Caco-2 (cell line): ENCODE measurements around the gene NR6A1. TPM values are rescaled to one million over a fixed set of nuclear protein-coding genes. Genes with fewer than 3 reads are reported as not detected.

Experiments
- BruUV-seq: library from RNA; stranded (reverse); fragments of 400-500 nt; replicated peaks from 2 replicates; lab custom pipeline; 2021; lab: Mats Ljungman, UMichigan
- CTCF ChIA-PET: fragments of 300-600 bp; sonication (Branson Sonifier 250); formaldehyde crosslinking; loops from one replicate; lab custom pipeline; 2022; ENCODE audit warnings: antibody characterized with exemption; lab: Charles Lee
- POLR2A ChIA-PET: fragments of 300-600 bp; sonication (Branson Sonifier 250); formaldehyde crosslinking; loops from one replicate; lab custom pipeline; 2022; ENCODE audit warnings: antibody characterized with exemption; lab: Charles Lee
- DNase-seq, 2 experiments: peaks; one replicate each; pipeline versions ENCODE4 v3.0.0 to v3.0.0-alpha.2; 2020 to 2022
- H3K27me3 ChIP-seq: replicated peaks from 2 replicates; pipeline ENCODE4 v1.6.0; 2011; ENCODE audit warnings: low read length; ENCODE audit not compliant: control insufficient read depth, insufficient read depth
- H3K36me3 ChIP-seq: 2 replicates; pipeline ENCODE4 v1.5.1; 2011; ENCODE audit warnings: low read length; ENCODE audit not compliant: control insufficient read depth, insufficient read depth
- H3K4me1 ChIP-seq: fragments of 250-450 bp; sonication (Bioruptor Pico); 2 replicates; pipeline ENCODE4 v1.5.1; 2020; ENCODE audit warnings: mild to moderate bottlenecking
- H3K4me3 ChIP-seq: 2 replicates; pipeline ENCODE4 v1.5.1; 2011; ENCODE audit warnings: low read depth, mild to moderate bottlenecking, control low read depth, low read length
- H3K9me3 ChIP-seq: fragments of 250-450 bp; sonication (Bioruptor Pico); 2 replicates; pipeline ENCODE4 v1.5.1; 2020; ENCODE audit warnings: mild to moderate bottlenecking, moderate library complexity
- H3K27ac Mint-ChIP-seq: one replicate; pipeline ENCODE4 v1.8.0; 2022; ENCODE audit warnings: mixed read lengths; ENCODE audit not compliant: unreplicated experiment
- H3K27me3 Mint-ChIP-seq: one replicate; pipeline ENCODE4 v1.8.0; 2022; ENCODE audit warnings: mixed read lengths; ENCODE audit not compliant: insufficient read depth, unreplicated experiment
- H3K36me3 Mint-ChIP-seq: one replicate; pipeline ENCODE4 v1.8.0; 2022; ENCODE audit warnings: mild to moderate bottlenecking, mixed read lengths; ENCODE audit not compliant: insufficient read depth, unreplicated experiment
- H3K4me1 Mint-ChIP-seq: one replicate; pipeline ENCODE4 v1.8.0; 2022; ENCODE audit warnings: low read depth, mixed read lengths; ENCODE audit not compliant: unreplicated experiment
- H3K4me3 Mint-ChIP-seq: one replicate; pipeline ENCODE4 v1.8.0; 2022; ENCODE audit warnings: mild to moderate bottlenecking, moderate library complexity, mixed read lengths; ENCODE audit not compliant: unreplicated experiment
- H3K9me3 Mint-ChIP-seq: one replicate; pipeline ENCODE4 v1.8.0; 2022; ENCODE audit warnings: mixed read lengths; ENCODE audit not compliant: unreplicated experiment
- intact Hi-C: fragments of 100-400 bp; cut with micrococcal nuclease; formaldehyde crosslinking; loops from one replicate; pipeline ENCODE4 v1.10.0; 2022; ENCODE audit not compliant: unreplicated experiment
- total RNA-seq: library from RNA; stranded (reverse); gene quantifications from 2 replicates; pipeline ENCODE4 v1.2.3, GENCODE V29; 2022
- TF ChIP-seq, protein P1 (sequence below), 2 experiments: fragments of 200-600 bp in 1 of 2; IDR thresholded peaks; 1 replicate in 1 of 2; 2 replicates in 1 of 2; pipeline versions ENCODE4 v1.5.1 to v1.8.0; 2011 to 2022; ENCODE audit warnings: antibody characterized with exemption in 1 of 2, control low read depth in 1 of 2, inconsistent platforms in 1 of 2, low read depth in 1 of 2, low read length in 1 of 2, mild to moderate bottlenecking in 1 of 2, moderate library complexity in 1 of 2; ENCODE audit not compliant: insufficient read depth in 1 of 2, severe bottlenecking in 1 of 2, unreplicated experiment in 1 of 2

Gene NR6A1
- total RNA-seq, 1 experiment from 2014 or later, result 33.6 TPM

DNA sequence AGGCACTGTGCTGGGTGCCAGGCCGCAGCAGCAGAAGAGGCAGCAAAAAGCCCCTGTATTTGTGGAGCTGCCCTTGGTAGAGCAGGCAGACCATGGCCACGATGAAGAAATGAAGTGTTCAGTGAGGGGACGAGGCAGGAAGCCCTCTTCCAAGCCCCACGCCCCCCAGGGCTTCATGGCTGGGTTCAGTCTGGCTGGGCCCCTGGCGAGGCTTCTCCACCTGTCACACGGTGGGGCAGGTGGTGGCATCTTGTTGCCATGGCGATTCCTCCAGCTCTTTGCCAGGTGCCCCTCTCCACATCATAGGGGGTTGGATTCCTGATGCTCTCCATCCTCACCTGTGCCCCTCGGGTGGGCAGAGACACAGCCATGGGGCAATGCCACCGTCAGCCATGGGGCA, 299.4 kb downstream of the NR6A1 start:
- Mint-ChIP-seq H3K4me1 (no peaks in the 10 kb centered on the region), H3K4me3 (no peak overlapping the region), H3K9me3 (no peaks in the 10 kb centered on the region), H3K36me3 (no peaks in the 10 kb centered on the region), H3K27ac (no peak overlapping the region), H3K27me3 (peaks cover 4% of the 10 kb centered on the region)
- H3K9me3 ChIP-seq, result no peaks in the 10 kb centered on the region
- intact Hi-C loops, result no loop called here
- no peaks in the 10 kb centered on the region for H3K36me3 ChIP-seq
- no peaks in the 10 kb centered on the region for H3K27me3 ChIP-seq
- no peak overlapping the region for H3K4me3 ChIP-seq
- TF ChIP-seq, protein P1, sequence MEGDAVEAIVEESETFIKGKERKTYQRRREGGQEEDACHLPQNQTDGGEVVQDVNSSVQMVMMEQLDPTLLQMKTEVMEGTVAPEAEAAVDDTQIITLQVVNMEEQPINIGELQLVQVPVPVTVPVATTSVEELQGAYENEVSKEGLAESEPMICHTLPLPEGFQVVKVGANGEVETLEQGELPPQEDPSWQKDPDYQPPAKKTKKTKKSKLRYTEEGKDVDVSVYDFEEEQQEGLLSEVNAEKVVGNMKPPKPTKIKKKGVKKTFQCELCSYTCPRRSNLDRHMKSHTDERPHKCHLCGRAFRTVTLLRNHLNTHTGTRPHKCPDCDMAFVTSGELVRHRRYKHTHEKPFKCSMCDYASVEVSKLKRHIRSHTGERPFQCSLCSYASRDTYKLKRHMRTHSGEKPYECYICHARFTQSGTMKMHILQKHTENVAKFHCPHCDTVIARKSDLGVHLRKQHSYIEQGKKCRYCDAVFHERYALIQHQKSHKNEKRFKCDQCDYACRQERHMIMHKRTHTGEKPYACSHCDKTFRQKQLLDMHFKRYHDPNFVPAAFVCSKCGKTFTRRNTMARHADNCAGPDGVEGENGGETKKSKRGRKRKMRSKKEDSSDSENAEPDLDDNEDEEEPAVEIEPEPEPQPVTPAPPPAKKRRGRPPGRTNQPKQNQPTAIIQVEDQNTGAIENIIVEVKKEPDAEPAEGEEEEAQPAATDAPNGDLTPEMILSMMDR (IDR thresholded peaks at IDR 0.05; ENCODE audit: insufficient read depth in 1 of 2, low read depth in 1 of 2, low read length in 1 of 2, severe bottlenecking in 1 of 2, unreplicated experiment in 1 of 2), result no peak
- BruUV-seq, result no TSS peak
- ChIA-PET CTCF (no interaction called here), POLR2A (no interaction called here)
- no peaks in the 10 kb centered on the region for H3K4me1 ChIP-seq
- DNase-seq, result no peak

DNA sequence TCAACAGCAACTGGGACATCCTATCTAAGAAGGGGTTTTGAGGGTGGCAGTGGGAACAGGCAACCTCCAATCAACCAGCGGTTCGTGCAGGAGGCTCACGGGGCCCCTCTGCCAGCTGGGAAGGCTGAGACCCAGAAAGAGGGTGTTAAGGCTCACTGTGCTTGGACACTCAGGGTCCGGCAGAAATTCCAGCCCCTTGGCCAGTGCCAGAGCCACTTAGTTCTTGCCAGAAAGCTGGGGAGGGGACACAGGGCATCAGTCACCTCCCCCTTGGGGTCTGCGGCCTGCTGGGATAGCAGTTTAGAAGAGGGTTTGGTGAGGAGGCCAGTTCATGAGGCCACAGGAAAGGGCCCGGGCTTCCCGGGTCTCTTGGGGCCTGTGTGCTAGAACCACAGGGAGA, 300.4 kb downstream of the NR6A1 start:
- Histone ChIP-seq H3K9me3 (no peaks in the 10 kb centered on the region), H3K4me3 (no peak overlapping the region), H3K27me3 (no peaks in the 10 kb centered on the region), H3K36me3 (no peaks in the 10 kb centered on the region), H3K4me1 (no peaks in the 10 kb centered on the region)
- POLR2A ChIA-PET, result no interaction called here
- H3K9me3 Mint-ChIP-seq, result no peaks in the 10 kb centered on the region
- CTCF ChIA-PET, result no interaction called here
- no peaks in the 10 kb centered on the region for H3K4me1 Mint-ChIP-seq
- H3K27me3 Mint-ChIP-seq, result peaks cover 4% of the 10 kb centered on the region
- H3K27ac Mint-ChIP-seq, result no peak overlapping the region
- H3K36me3 Mint-ChIP-seq, result no peaks in the 10 kb centered on the region
- TF ChIP-seq, protein P1 (IDR thresholded peaks at IDR 0.05; ENCODE audit: insufficient read depth in 1 of 2, low read depth in 1 of 2, low read length in 1 of 2, severe bottlenecking in 1 of 2, unreplicated experiment in 1 of 2), result no peak
- no peak overlapping the region for H3K4me3 Mint-ChIP-seq
- DNase-seq, result no peak
- intact Hi-C loops, result no loop called here
- BruUV-seq, result no TSS peak

DNA sequence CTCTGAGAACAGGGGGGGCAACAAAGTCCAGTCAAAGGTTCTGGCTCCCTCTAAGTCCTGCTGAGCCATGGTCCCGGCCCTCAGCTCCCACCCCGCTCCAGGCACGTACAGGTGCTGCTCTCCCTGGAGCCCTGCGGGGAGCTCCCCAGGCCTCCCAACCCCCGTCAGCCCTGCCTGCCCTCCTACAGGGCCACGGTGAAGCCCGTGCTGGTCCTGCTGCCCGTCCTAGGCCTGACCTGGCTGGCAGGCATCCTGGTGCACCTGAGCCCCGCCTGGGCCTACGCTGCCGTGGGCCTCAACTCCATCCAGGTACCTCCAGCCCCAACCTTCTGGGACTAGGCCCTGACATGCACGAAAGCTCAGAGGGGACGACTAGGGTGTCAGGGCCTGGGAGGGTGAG, 300.8 kb downstream of the NR6A1 start:
- POLR2A ChIA-PET, result interaction anchor here (0.5 kb wide), 1 partner anchor 655 kb away, joined by 8 read pairs; no protein-coding TSS in a partner anchor
- DNase-seq, result no peak
- Histone ChIP-seq H3K9me3 (no peaks in the 10 kb centered on the region), H3K36me3 (no peaks in the 10 kb centered on the region), H3K4me1 (no peaks in the 10 kb centered on the region), H3K4me3 (no peak overlapping the region), H3K27me3 (no peaks in the 10 kb centered on the region)
- H3K4me3 Mint-ChIP-seq, result no peak overlapping the region
- no peaks in the 10 kb centered on the region for H3K4me1 Mint-ChIP-seq
- intact Hi-C loops, result no loop called here
- TF ChIP-seq, protein P1 (IDR thresholded peaks at IDR 0.05; ENCODE audit: insufficient read depth in 1 of 2, low read depth in 1 of 2, low read length in 1 of 2, severe bottlenecking in 1 of 2, unreplicated experiment in 1 of 2), result no peak
- no peaks in the 10 kb centered on the region for H3K9me3 Mint-ChIP-seq
- CTCF ChIA-PET, result no interaction called here
- no peaks in the 10 kb centered on the region for H3K36me3 Mint-ChIP-seq
- BruUV-seq, result no TSS peak
- peaks cover 4% of the 10 kb centered on the region for H3K27me3 Mint-ChIP-seq
- no peak overlapping the region for H3K27ac Mint-ChIP-seq
